Neuron (in vitro differentiated cells): ENCODE measurements around the gene TTC24.
"Not testable (repeated sequence)": the region's sequence is repeated elsewhere in the genome, so short reads cannot be mapped to it uniquely, and the experiment has no call there.

Source experiments
- H2AFZ ChIP-seq: one replicate; pipeline ENCODE4 v1.6.1; 2013; ENCODE audit warnings: low read depth, mild to moderate bottlenecking, inconsistent platforms, low read length, moderate library complexity
- H3K27me3 ChIP-seq: one replicate; pipeline ENCODE4 v1.6.1; 2013; ENCODE audit warnings: low read length; ENCODE audit not compliant: insufficient read depth
- H3K36me3 ChIP-seq: one replicate; pipeline ENCODE4 v1.6.1; 2013; ENCODE audit warnings: low read length; ENCODE audit not compliant: insufficient read depth
- H3K4me1 ChIP-seq: one replicate; pipeline ENCODE4 v1.6.1; 2013; ENCODE audit warnings: low read length; ENCODE audit not compliant: insufficient read depth
- H3K4me3 ChIP-seq: 2 replicates; pipeline ENCODE4 v1.5.1; 2013; ENCODE audit warnings: mild to moderate bottlenecking, low read length, moderate library complexity
- H3K9me3 ChIP-seq: one replicate; pipeline ENCODE4 v1.6.1; 2013; ENCODE audit warnings: low read length

TTC24 gene

GRCh38 chr1:156547982-156548381, 31.5 kb upstream of the TTC24 start:
- Histone ChIP-seq H3K4me3 (no peak overlapping the region), H3K36me3 (peaks cover 74% of the 10 kb centered on the region), H3K4me1 (no peaks in the 10 kb centered on the region), H2AFZ (no peak overlapping the region), H3K9me3 (no peaks in the 10 kb centered on the region), H3K27me3 (no peaks in the 10 kb centered on the region)

- H3K27me3 ChIP-seq: no peaks in the 10 kb centered on the region
- peaks cover 67% of the 10 kb centered on the region for H3K36me3 ChIP-seq
- H2AFZ ChIP-seq: no peak overlapping the region
- no peak overlapping the region for H3K4me3 ChIP-seq
- no peaks in the 10 kb centered on the region for H3K9me3 ChIP-seq
- H3K4me1 ChIP-seq: no peaks in the 10 kb centered on the region
Measured at GRCh38 chr1:156549390-156549789, 30.1 kb upstream of the TTC24 start.

- Histone ChIP-seq H3K36me3 (peaks cover 71% of the 10 kb centered on the region), H3K4me3 (no peak overlapping the region), H3K4me1 (no peaks in the 10 kb centered on the region), H3K27me3 (no peaks in the 10 kb centered on the region), H2AFZ (no peak overlapping the region), H3K9me3 (no peaks in the 10 kb centered on the region)
Measured at GRCh38 chr1:156549831-156550230, 29.7 kb upstream of the TTC24 start.

- peaks cover 76% of the 10 kb centered on the region for H3K36me3 ChIP-seq
- no peaks in the 10 kb centered on the region for H3K9me3 ChIP-seq
- H3K4me3 ChIP-seq: no peak overlapping the region
- no peaks in the 10 kb centered on the region for H3K4me1 ChIP-seq
- no peak overlapping the region for H2AFZ ChIP-seq
- H3K27me3 ChIP-seq: no peaks in the 10 kb centered on the region
Measured at GRCh38 chr1:156550346-156550745, 29.2 kb upstream of the TTC24 start.

- Histone ChIP-seq H2AFZ (no peak overlapping the region), H3K9me3 (no peaks in the 10 kb centered on the region), H3K4me3 (no peak overlapping the region), H3K27me3 (no peaks in the 10 kb centered on the region), H3K4me1 (no peaks in the 10 kb centered on the region), H3K36me3 (peaks cover 78% of the 10 kb centered on the region)
Measured at GRCh38 chr1:156551066-156551643, 28.4 kb upstream of the TTC24 start.

- no peak overlapping the region for H2AFZ ChIP-seq
- H3K4me3 ChIP-seq: no peak overlapping the region
- no peaks in the 10 kb centered on the region for H3K4me1 ChIP-seq
- peaks cover 76% of the 10 kb centered on the region for H3K36me3 ChIP-seq
- no peaks in the 10 kb centered on the region for H3K9me3 ChIP-seq
- no peaks in the 10 kb centered on the region for H3K27me3 ChIP-seq
Measured at GRCh38 chr1:156551869-156552268, 27.7 kb upstream of the TTC24 start.

- peaks cover 70% of the 10 kb centered on the region for H3K36me3 ChIP-seq
- H3K4me3 ChIP-seq: no peak overlapping the region
Measured at GRCh38 chr1:156552518-156552917, 27.0 kb upstream of the TTC24 start.

GRCh38 chr1:156552937-156553336, 26.6 kb upstream of the TTC24 start:
- H3K27me3 ChIP-seq, H3K9me3 ChIP-seq, H3K4me3 ChIP-seq, H2AFZ ChIP-seq, H3K4me1 ChIP-seq: not testable (repeated sequence)
- H3K36me3 ChIP-seq: peaks cover 66% of the 10 kb centered on the region

More at GRCh38 chr1:156552518-156552917, 27.0 kb upstream of the TTC24 start:
- H3K9me3 ChIP-seq: no peaks in the 10 kb centered on the region
- no peaks in the 10 kb centered on the region for H3K4me1 ChIP-seq
- H3K27me3 ChIP-seq: no peaks in the 10 kb centered on the region
- H2AFZ ChIP-seq: no peak overlapping the region

GRCh38 chr1:156553860-156554485, 25.6 kb upstream of the TTC24 start:
- peaks cover 56% of the 10 kb centered on the region for H3K36me3 ChIP-seq
- no peaks in the 10 kb centered on the region for H3K9me3 ChIP-seq

GRCh38 chr1:156554971-156555370, 24.6 kb upstream of the TTC24 start:
- Histone ChIP-seq H2AFZ (no peak overlapping the region), H3K9me3 (no peaks in the 10 kb centered on the region), H3K4me1 (no peaks in the 10 kb centered on the region), H3K4me3 (no peak overlapping the region), H3K27me3 (no peaks in the 10 kb centered on the region), H3K36me3 (peaks cover 60% of the 10 kb centered on the region)

More at GRCh38 chr1:156553860-156554485, 25.6 kb upstream of the TTC24 start:
- Histone ChIP-seq H3K4me3 (no peak overlapping the region), H2AFZ (no peak overlapping the region), H3K4me1 (no peaks in the 10 kb centered on the region), H3K27me3 (no peaks in the 10 kb centered on the region)

GRCh38 chr1:156555715-156556114, 23.8 kb upstream of the TTC24 start:
- Histone ChIP-seq H3K4me3 (no peak overlapping the region), H2AFZ (no peak overlapping the region), H3K4me1 (no peaks in the 10 kb centered on the region), H3K36me3 (peaks cover 57% of the 10 kb centered on the region), H3K27me3 (no peaks in the 10 kb centered on the region), H3K9me3 (no peaks in the 10 kb centered on the region)

- no peak overlapping the region for H2AFZ ChIP-seq
- no peaks in the 10 kb centered on the region for H3K4me1 ChIP-seq
- peaks cover 55% of the 10 kb centered on the region for H3K36me3 ChIP-seq
- H3K27me3 ChIP-seq: no peaks in the 10 kb centered on the region
- no peak overlapping the region for H3K4me3 ChIP-seq
- no peaks in the 10 kb centered on the region for H3K9me3 ChIP-seq
Measured at GRCh38 chr1:156556354-156556753, 23.2 kb upstream of the TTC24 start.

GRCh38 chr1:156559086-156559796, 20.3 kb upstream of the TTC24 start:
- H3K27me3 ChIP-seq: no peaks in the 10 kb centered on the region
- H3K4me3 ChIP-seq: no peak overlapping the region
- no peaks in the 10 kb centered on the region for H3K4me1 ChIP-seq
- H3K36me3 ChIP-seq: peaks cover 66% of the 10 kb centered on the region
- no peaks in the 10 kb centered on the region for H3K9me3 ChIP-seq
- H2AFZ ChIP-seq: no peak overlapping the region
